ENCODE measurements around the gene CELA2B. TPM values are rescaled to one million over a fixed set of nuclear protein-coding genes. Genes with fewer than 3 reads are reported as not detected.
A peak's percentile ranks its signal among the peaks of the same experiment; 100 is the strongest.
"Not testable (repeated sequence)": the region's sequence is repeated elsewhere in the genome, so short reads cannot be mapped to it uniquely, and the experiment has no call there.

The CELA2B gene
- total and polyA plus RNA-seq, 12 donors = 1.7 to 28.1 (median 7.9) TPM; not detected in 3

- no peaks in the 10 kb centered on the region for H3K36me3 ChIP-seq (replicated peaks in 1 of 2)
- TF ChIP-seq CTCF (IDR thresholded peaks at IDR 0.05) (no peak), POLR2A (IDR thresholded peaks at IDR 0.05) (no peak)
- H3K27me3 ChIP-seq = no peaks in the 10 kb centered on the region
- 48 to 69% (median 59%) methylated on average over 3 of the region's 3 CpGs for WGBS, 4 donors
- H3K4me3 ChIP-seq = no peak overlapping the region
- H3K27ac ChIP-seq = no peak overlapping the region
- H3K9me3 ChIP-seq (replicated peaks in 1 of 3) = no peaks in the 10 kb centered on the region
- H3K4me1 ChIP-seq (replicated peaks in 1 of 2) = peaks cover 0 to 7% of the 10 kb centered on the region in 2 donors
- intact Hi-C loops (cut with DNase I) = no loop called here
- DNase-seq = no peak
Observed at GRCh38 chr1:15454256-15454655, 21.6 kb upstream of the CELA2B start.

- 66 to 90% (median 80%) methylated on average over 3 to 6 of the region's 6 CpGs for WGBS, 4 donors
- TF ChIP-seq CTCF (IDR thresholded peaks at IDR 0.05) = no peak
- H3K4me1 ChIP-seq (replicated peaks in 1 of 2) = peaks cover 0 to 19% of the 10 kb centered on the region in 2 donors
- H3K27ac ChIP-seq = peak overlapping the region in 3 of 5 donors; percentile 47 to 71 (median 61)
- intact Hi-C loops (cut with DNase I) = no loop called here
- H3K9me3 ChIP-seq (replicated peaks in 1 of 3) = no peaks in the 10 kb centered on the region
- no peaks in the 10 kb centered on the region for H3K36me3 ChIP-seq (replicated peaks in 1 of 2)
- no peaks in the 10 kb centered on the region for H3K27me3 ChIP-seq
- H3K4me3 ChIP-seq = no peak overlapping the region
- DNase-seq = peak; percentile 53 to 84 (median 71)
Observed at GRCh38 chr1:15455522-15455921, 20.4 kb upstream of the CELA2B start.

- no peak for DNase-seq
- H3K4me3 ChIP-seq = no peak within 1 kb of the TSS
- 78 to 90% (median 83%) methylated on average over 8 of the region's 8 CpGs for whole genome bisulfite sequencing, 4 donors
- no peaks in the 10 kb centered on the region for H3K9me3 ChIP-seq (replicated peaks in 1 of 3)
- TF ChIP-seq POLR2A (IDR thresholded peaks at IDR 0.05) = no peak
- no peak for TF ChIP-seq CTCF (IDR thresholded peaks at IDR 0.05)
- peak within 1 kb of the TSS in 4 of 5 donors; percentile 28 to 71 (median 54) for H3K27ac ChIP-seq
- no peaks in the 10 kb centered on the region for H3K36me3 ChIP-seq (replicated peaks in 1 of 2)
- peaks cover 0 to 19% of the 10 kb centered on the region in 2 donors for H3K4me1 ChIP-seq (replicated peaks in 1 of 2)
- intact Hi-C loops (cut with DNase I) = no loop called here
- no peaks in the 10 kb centered on the region for H3K27me3 ChIP-seq
Observed at GRCh38 chr1:15456313-15456954, 19.5 kb upstream of the CELA2B start, which contains the start of gene CELA2A. Gene CELA2A (plus strand): TSS chr1:15456732. CDS start chr1:15456754, 22 bp downstream.

GRCh38 chr1:15457585-15457984 lies 18.3 kb upstream of the CELA2B start:
- no peak for TF ChIP-seq CTCF (IDR thresholded peaks at IDR 0.05)
- TF ChIP-seq POLR2A (IDR thresholded peaks at IDR 0.05) = no peak
- 80 to 86% (median 85%) methylated on average over 2 of the region's 2 CpGs for WGBS, 4 donors
- no peak for DNase-seq
- peak overlapping the region in 1 of 5 donors; percentile 56 for H3K27ac ChIP-seq
- H3K9me3 ChIP-seq (replicated peaks in 1 of 3) = no peaks in the 10 kb centered on the region
- no peak overlapping the region for H3K4me3 ChIP-seq
- peaks cover 0 to 19% of the 10 kb centered on the region in 2 donors for H3K4me1 ChIP-seq (replicated peaks in 1 of 2)
- H3K36me3 ChIP-seq (replicated peaks in 1 of 2) = no peaks in the 10 kb centered on the region
- H3K27me3 ChIP-seq = no peaks in the 10 kb centered on the region
- intact Hi-C loops (cut with DNase I) = no loop called here

GRCh38 chr1:15458388-15458787 lies 17.5 kb upstream of the CELA2B start:
- H3K4me1 ChIP-seq (replicated peaks in 1 of 2) = peaks cover 0 to 19% of the 10 kb centered on the region in 2 donors
- H3K27me3 ChIP-seq; H3K4me3 ChIP-seq; H3K36me3 ChIP-seq (replicated peaks in 1 of 2); H3K9me3 ChIP-seq (replicated peaks in 1 of 3); intact Hi-C loops (cut with DNase I): not testable (repeated sequence)
- WGBS, 4 donors = 51 to 79% (median 60%) methylated on average over 3 to 4 of the region's 4 CpGs
- peak overlapping the region in 2 of 5 donors; percentile 40 to 56 for H3K27ac ChIP-seq
- peak in 6 of 7 donors; percentile 45 to 77 (median 62) for DNase-seq
